Keratinocyte (primary cell): ENCODE results near the gene RASGRF2. TPM values are rescaled to one million over a fixed set of nuclear protein-coding genes. Genes with fewer than 3 reads are reported as not detected.

ENCODE experiments used
- DNase-seq: peaks from one replicate; pipeline ENCODE4 v3.0.0-alpha.2; 2011; ENCODE audit warnings: low read depth, missing footprints, low spot score
- FAIRE-seq: peaks from 2 replicates; lab custom pipeline; 2011; peaks lifted over from hg19 to GRCh38; lab: Jason Lieb, UNC
- H2AFZ ChIP-seq: 2 replicates; pipeline ENCODE4 v1.6.0; 2012; ENCODE audit warnings: low read length, control low read depth, inconsistent platforms; ENCODE audit not compliant: control insufficient read depth
- H3K27ac ChIP-seq: 2 replicates; pipeline ENCODE4 v1.5.1; 2011; ENCODE audit warnings: low read length; ENCODE audit not compliant: control insufficient read depth, insufficient read depth
- H3K27me3 ChIP-seq: 3 replicates; pipeline ENCODE4 v1.6.0; 2011; ENCODE audit warnings: low read length; ENCODE audit not compliant: control insufficient read depth, insufficient read depth; ENCODE audit errors: extremely low read depth
- H3K36me3 ChIP-seq, 2 experiments: 2 replicates in 1 of 2; 3 replicates in 1 of 2; pipeline ENCODE4 v1.5.1; 2011; ENCODE audit warnings: low read length in 2 of 2, mild to moderate bottlenecking in 1 of 2; ENCODE audit not compliant: control insufficient read depth in 2 of 2, insufficient read depth in 2 of 2; ENCODE audit errors: extremely low read depth in 1 of 2
- H3K4me1 ChIP-seq: 3 replicates; pipeline ENCODE4 v1.5.1; 2011; ENCODE audit warnings: low read length; ENCODE audit not compliant: control insufficient read depth, insufficient read depth; ENCODE audit errors: extremely low read depth
- H3K4me2 ChIP-seq: 3 replicates; pipeline ENCODE4 v1.6.0; 2011; ENCODE audit warnings: low read depth, low read length; ENCODE audit not compliant: control insufficient read depth, insufficient read depth; ENCODE audit errors: extremely low read depth
- H3K4me3 ChIP-seq, 3 experiments: fragments of 200-600 bp in 1 of 3; sonication (generic) in 1 of 3; 2 replicates in 2 of 3; 3 replicates in 1 of 3; pipeline ENCODE4 v1.5.1; 2011 to 2016; ENCODE audit warnings: low read length in 3 of 3, mild to moderate bottlenecking in 3 of 3, control low read depth in 2 of 3, inconsistent platforms in 1 of 3, low read depth in 1 of 3, mixed read lengths in 1 of 3, mixed run types in 1 of 3, moderate library complexity in 1 of 3; ENCODE audit not compliant: control insufficient read depth in 2 of 3, insufficient read depth in 2 of 3; ENCODE audit errors: extremely low read depth in 1 of 3
- H3K79me2 ChIP-seq: 2 replicates; pipeline ENCODE4 v1.6.0; 2012; ENCODE audit warnings: low read length; ENCODE audit not compliant: control insufficient read depth, insufficient read depth
- H3K9ac ChIP-seq: 3 replicates; pipeline ENCODE4 v1.6.0; 2011; ENCODE audit warnings: low read length; ENCODE audit not compliant: control insufficient read depth, insufficient read depth; ENCODE audit errors: extremely low read depth
- H3K9me1 ChIP-seq: 3 replicates; pipeline ENCODE4 v1.6.0; 2011; ENCODE audit warnings: low read length; ENCODE audit not compliant: control insufficient read depth, insufficient read depth; ENCODE audit errors: extremely low read depth
- H3K9me3 ChIP-seq: 2 replicates; pipeline ENCODE4 v1.5.1; 2012; ENCODE audit warnings: low read depth, low read length; ENCODE audit not compliant: control insufficient read depth
- H4K20me1 ChIP-seq: 3 replicates; pipeline ENCODE4 v1.6.0; 2011; ENCODE audit warnings: low read length; ENCODE audit not compliant: control insufficient read depth, insufficient read depth; ENCODE audit errors: extremely low read depth
- CTCF ChIP-seq, 3 experiments: IDR thresholded peaks in 1 of 3; conservative IDR thresholded peaks in 1 of 3; optimal IDR thresholded peaks in 1 of 3; 2 replicates in 2 of 3; 3 replicates in 1 of 3; pipeline versions ENCODE3 to v1.5.1; 2011; ENCODE audit warnings: low read length in 3 of 3, mild to moderate bottlenecking in 3 of 3, moderate library complexity in 2 of 3, control low read depth in 1 of 3, inconsistent platforms in 1 of 3; ENCODE audit not compliant: insufficient read depth in 2 of 3; ENCODE audit errors: extremely low read depth in 1 of 3
- EZH2 ChIP-seq: IDR thresholded peaks from one replicate; pipeline ENCODE4 v1.6.1; 2012; ENCODE audit warnings: inconsistent platforms, mild to moderate bottlenecking, low read length, moderate library complexity
- dilution Hi-C: fragments of 300-500 bp; cut with MboI; formaldehyde crosslinking; loops from one replicate; pipeline ENCODE4 v1.7.0; 2020; ENCODE audit warnings: low sequenced_read_pairs; ENCODE audit not compliant: extremely low pct_ligation_motif_present
- polyA plus RNA-seq, 5 experiments: library from polyadenylated mRNA; depleted of rRNA in 3 of 5; stranded (reverse) in 3 of 5; stranded (forward) in 1 of 5; unstranded in 1 of 5; fragments of >200 nt; gene quantifications; 1 replicate in 1 of 5; 2 replicates in 3 of 5; 3 replicates in 1 of 5; pipeline versions ENCODE4 v1.2.1 to v1.2.3, GENCODE V29; 2011 to 2012; ENCODE audit warnings: missing spikeins in 2 of 5, low read depth in 1 of 5, low replicate concordance in 1 of 5

The RASGRF2 gene
- polyA plus RNA-seq, 1 donor (not counting 4 experiments of a cell fraction or from before 2014, with no cell fraction given), result 0.03 TPM

GRCh38 chr5:81164476-81164875 is 204.3 kb downstream of the RASGRF2 start:
- Histone ChIP-seq H4K20me1 (no peaks in the 10 kb centered on the region), H3K9me1 (no peaks in the 10 kb centered on the region), H3K9me3 (no peaks in the 10 kb centered on the region), H3K27me3 (no peaks in the 10 kb centered on the region), H3K79me2 (no peaks in the 10 kb centered on the region), H3K36me3 (no peaks in the 10 kb centered on the region), H3K4me1 (no peaks in the 10 kb centered on the region), H3K4me3 (no peak overlapping the region), H2AFZ (no peak overlapping the region), H3K9ac (no peak overlapping the region), H3K27ac (no peak overlapping the region), H3K4me2 (no peak overlapping the region)
- no peak for DNase-seq
- TF ChIP-seq EZH2, result no peak
- no peak for TF ChIP-seq CTCF (optimal IDR thresholded peaks at IDR 0.05 in 1 of 3, IDR thresholded peaks at IDR 0.05 in 1 of 3, conservative IDR thresholded peaks at IDR 0.05 in 1 of 3; ENCODE audit: extremely low read depth in 1 of 3, insufficient read depth in 2 of 3, low read length in 3 of 3)
- no peak for FAIRE-seq
- dilution Hi-C loops, result no loop called here

- Histone ChIP-seq H3K27ac (no peak overlapping the region), H2AFZ (no peak overlapping the region)
- TF ChIP-seq CTCF (optimal IDR thresholded peaks at IDR 0.05 in 1 of 3, IDR thresholded peaks at IDR 0.05 in 1 of 3, conservative IDR thresholded peaks at IDR 0.05 in 1 of 3; ENCODE audit: extremely low read depth in 1 of 3, insufficient read depth in 2 of 3, low read length in 3 of 3) (no peak), EZH2 (no peak)
These were observed 204.8 kb downstream of the RASGRF2 start for GRCh38 chr5:81164936-81165335.

More at GRCh38 chr5:81164936-81165335, 204.8 kb downstream of the RASGRF2 start:
- Histone ChIP-seq H4K20me1 (no peaks in the 10 kb centered on the region), H3K27me3 (no peaks in the 10 kb centered on the region), H3K79me2 (no peaks in the 10 kb centered on the region), H3K4me2 (no peak overlapping the region), H3K9me1 (no peaks in the 10 kb centered on the region), H3K4me3 (no peak overlapping the region), H3K4me1 (no peaks in the 10 kb centered on the region), H3K9me3 (no peaks in the 10 kb centered on the region), H3K9ac (no peak overlapping the region), H3K36me3 (no peaks in the 10 kb centered on the region)
- DNase-seq (no peak), FAIRE-seq (no peak)
- dilution Hi-C loops, result no loop called here
